ENCODE results near the gene FBXW2. TPM values are rescaled to one million over a fixed set of nuclear protein-coding genes. Genes with fewer than 3 reads are reported as not detected.

FBXW2 gene
- total and polyA plus RNA-seq, 2 donors (not counting 1 experiment from before 2014, with no cell fraction given), result 33.5 to 77.5 TPM

DNA sequence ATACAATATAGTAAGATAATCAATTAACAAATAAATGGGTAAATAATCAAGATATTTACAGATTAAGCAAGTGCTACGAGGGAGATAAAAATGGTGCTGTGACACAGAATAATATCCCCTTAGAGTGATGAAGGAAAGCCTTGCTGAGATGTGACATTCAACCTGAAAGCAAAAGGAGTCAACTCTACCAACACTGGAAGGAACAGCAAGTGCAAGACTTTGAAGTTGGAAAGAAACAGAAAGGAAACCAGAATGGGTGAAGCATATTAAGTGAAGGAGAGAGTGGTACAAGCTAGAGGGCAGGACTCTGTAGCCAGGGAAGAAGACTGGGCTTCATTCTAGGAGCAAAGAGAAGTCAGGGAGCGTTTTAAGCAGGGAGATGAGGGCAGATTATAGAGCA lies 66.7 kb downstream of the FBXW2 start:
- Histone ChIP-seq H3K27ac (ENCODE audit: insufficient read depth, low read length) (no peak overlapping the region), H3K4me2 (ENCODE audit: extremely low read depth, insufficient read depth, low read length) (no peak overlapping the region), H3K36me3 (ENCODE audit: control insufficient read depth, insufficient read depth, low read length) (no peaks in the 10 kb centered on the region), H3K4me3 (replicated peaks in 1 of 4; ENCODE audit: control extremely low read depth in 1 of 4, insufficient read depth in 1 of 4, low read depth in 3 of 4, low read length in 4 of 4) (no peak overlapping the region), H3K9me3 (ENCODE audit: control insufficient read depth, insufficient read depth, low read depth, low read length) (no peaks in the 10 kb centered on the region), H3K79me2 (ENCODE audit: control insufficient read depth, insufficient read depth, low read length) (no peaks in the 10 kb centered on the region), H4K20me1 (ENCODE audit: control insufficient read depth, extremely low read depth, insufficient read depth, low read length) (no peaks in the 10 kb centered on the region), H3K9ac (ENCODE audit: insufficient read depth, low read length) (no peak overlapping the region), H2AFZ (ENCODE audit: low read length) (no peak overlapping the region), H3K4me1 (ENCODE audit: control insufficient read depth, extremely low read depth, insufficient read depth, low read length) (peaks cover 10% of the 10 kb centered on the region), H3K27me3 (ENCODE audit: control insufficient read depth, insufficient read depth, low read length) (no peaks in the 10 kb centered on the region)
- no peak for DNase-seq (ENCODE audit: low read depth in 2 of 2)
- no peak for TF ChIP-seq EZH2 (IDR thresholded peaks at IDR 0.05; ENCODE audit: low read length, missing control alignments)
- TF ChIP-seq CTCF (conservative IDR thresholded peaks at IDR 0.05 in 1 of 2, IDR thresholded peaks at IDR 0.05 in 1 of 2; ENCODE audit: low read depth in 1 of 2, low read length in 2 of 2), result no peak

DNA sequence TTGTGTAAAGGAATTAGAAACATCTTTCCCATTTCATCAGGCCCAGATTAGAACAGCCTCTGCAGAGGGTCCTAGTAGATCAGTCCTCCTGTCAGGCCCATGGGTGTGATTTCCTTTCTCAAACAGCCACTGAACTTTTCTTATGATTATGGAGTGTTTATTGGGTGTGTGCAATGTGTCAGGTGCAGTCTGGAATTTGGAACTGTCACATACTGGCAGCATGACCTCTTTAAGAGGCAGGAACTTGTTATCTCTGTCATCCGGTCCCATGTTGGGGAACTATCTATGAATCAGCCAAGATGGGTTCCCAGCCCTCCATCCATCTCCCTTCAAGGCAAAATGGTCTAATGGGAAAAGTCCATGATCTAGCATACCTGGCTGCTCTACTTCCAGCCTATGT lies 67.3 kb downstream of the FBXW2 start:
- Histone ChIP-seq H3K9ac (ENCODE audit: insufficient read depth, low read length) (no peak overlapping the region), H3K27ac (ENCODE audit: insufficient read depth, low read length) (no peak overlapping the region), H2AFZ (ENCODE audit: low read length) (no peak overlapping the region), H3K4me3 (replicated peaks in 1 of 4; ENCODE audit: control extremely low read depth in 1 of 4, insufficient read depth in 1 of 4, low read depth in 3 of 4, low read length in 4 of 4) (no peak overlapping the region), H3K36me3 (ENCODE audit: control insufficient read depth, insufficient read depth, low read length) (no peaks in the 10 kb centered on the region), H3K4me2 (ENCODE audit: extremely low read depth, insufficient read depth, low read length) (no peak overlapping the region), H3K4me1 (ENCODE audit: control insufficient read depth, extremely low read depth, insufficient read depth, low read length) (peaks cover 8% of the 10 kb centered on the region), H4K20me1 (ENCODE audit: control insufficient read depth, extremely low read depth, insufficient read depth, low read length) (no peaks in the 10 kb centered on the region), H3K27me3 (ENCODE audit: control insufficient read depth, insufficient read depth, low read length) (no peaks in the 10 kb centered on the region), H3K9me3 (ENCODE audit: control insufficient read depth, insufficient read depth, low read depth, low read length) (no peaks in the 10 kb centered on the region), H3K79me2 (ENCODE audit: control insufficient read depth, insufficient read depth, low read length) (no peaks in the 10 kb centered on the region)
- TF ChIP-seq CTCF (conservative IDR thresholded peaks at IDR 0.05 in 1 of 2, IDR thresholded peaks at IDR 0.05 in 1 of 2; ENCODE audit: low read depth in 1 of 2, low read length in 2 of 2), result no peak
- TF ChIP-seq EZH2 (IDR thresholded peaks at IDR 0.05; ENCODE audit: low read length, missing control alignments), result no peak
- DNase-seq (ENCODE audit: low read depth in 2 of 2), result no peak

- Histone ChIP-seq H3K4me1 (ENCODE audit: control insufficient read depth, extremely low read depth, insufficient read depth, low read length) (peaks cover 4% of the 10 kb centered on the region), H4K20me1 (ENCODE audit: control insufficient read depth, extremely low read depth, insufficient read depth, low read length) (no peaks in the 10 kb centered on the region), H3K27ac (ENCODE audit: insufficient read depth, low read length) (no peak overlapping the region), H3K79me2 (ENCODE audit: control insufficient read depth, insufficient read depth, low read length) (no peaks in the 10 kb centered on the region), H3K36me3 (ENCODE audit: control insufficient read depth, insufficient read depth, low read length) (no peaks in the 10 kb centered on the region), H3K27me3 (ENCODE audit: control insufficient read depth, insufficient read depth, low read length) (no peaks in the 10 kb centered on the region), H3K9me3 (ENCODE audit: control insufficient read depth, insufficient read depth, low read depth, low read length) (no peaks in the 10 kb centered on the region), H3K4me3 (replicated peaks in 1 of 4; ENCODE audit: control extremely low read depth in 1 of 4, insufficient read depth in 1 of 4, low read depth in 3 of 4, low read length in 4 of 4) (no peak overlapping the region), H3K9ac (ENCODE audit: insufficient read depth, low read length) (no peak overlapping the region), H2AFZ (ENCODE audit: low read length) (no peak overlapping the region), H3K4me2 (ENCODE audit: extremely low read depth, insufficient read depth, low read length) (no peak overlapping the region)
- DNase-seq (ENCODE audit: low read depth in 2 of 2), result no peak
- TF ChIP-seq CTCF (conservative IDR thresholded peaks at IDR 0.05 in 1 of 2, IDR thresholded peaks at IDR 0.05 in 1 of 2; ENCODE audit: low read depth in 1 of 2, low read length in 2 of 2) (no peak), EZH2 (IDR thresholded peaks at IDR 0.05; ENCODE audit: low read length, missing control alignments) (no peak)
Observed at GRCh38 chr9:120724757-120725400, 68.3 kb downstream of the FBXW2 start.
